RCC 7860 (cell line): ENCODE results near the gene KDM5C.
"Not testable (repeated sequence)": the region's sequence is repeated elsewhere in the genome, so short reads cannot be mapped to it uniquely, and the experiment has no call there.

Experiments
- DNase-seq: peaks from one replicate; pipeline ENCODE4 v3.0.0-alpha.2; 2015; ENCODE audit warnings: low spot score
- FAIRE-seq: peaks from 2 replicates; lab custom pipeline; 2012; peaks lifted over from hg19 to GRCh38; lab: Jason Lieb, UNC

Gene KDM5C

DNA sequence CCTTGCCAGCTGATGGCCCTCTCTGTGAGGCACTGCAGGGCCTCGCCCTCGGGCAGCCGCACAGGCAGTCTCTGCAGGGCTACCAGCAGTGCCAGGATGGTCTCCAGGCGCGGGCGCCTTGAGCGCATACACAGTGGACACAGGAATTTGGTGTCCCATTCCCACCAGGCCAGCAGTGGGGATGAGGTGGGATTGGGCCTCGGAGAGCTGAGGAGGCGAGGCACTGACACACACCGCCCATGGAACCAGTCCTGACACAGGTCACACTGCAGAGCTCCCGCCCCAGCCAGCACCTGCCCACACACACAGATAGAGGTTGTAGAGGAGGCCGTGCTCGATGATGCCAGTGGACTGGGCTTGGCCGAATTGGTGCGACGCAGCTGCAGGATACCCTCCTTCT lies 30.7 kb downstream of the KDM5C start:
- no peak for DNase-seq
- no peak for FAIRE-seq

DNA sequence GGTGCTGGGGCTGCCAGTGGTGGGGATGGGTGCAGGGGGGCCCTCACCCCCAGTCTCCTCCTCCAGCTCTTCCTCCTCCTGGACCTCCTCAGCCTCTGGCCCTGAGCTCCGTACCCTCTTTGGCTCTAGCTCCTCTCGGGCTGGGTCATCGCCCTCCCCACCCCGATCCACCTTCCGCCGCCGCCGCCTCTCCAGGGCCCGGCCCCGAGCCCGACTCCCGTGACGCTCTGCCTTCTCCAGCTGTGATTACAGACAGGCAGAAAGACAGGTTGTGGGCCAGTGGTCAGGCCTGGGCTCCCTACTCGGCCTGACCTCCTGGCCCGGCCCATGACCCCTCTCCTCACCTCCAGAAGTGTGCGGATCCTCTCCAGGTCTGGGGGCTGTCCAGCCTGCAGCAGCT lies 31.9 kb downstream of the KDM5C start:
- DNase-seq (no peak), FAIRE-seq (no peak)

DNA sequence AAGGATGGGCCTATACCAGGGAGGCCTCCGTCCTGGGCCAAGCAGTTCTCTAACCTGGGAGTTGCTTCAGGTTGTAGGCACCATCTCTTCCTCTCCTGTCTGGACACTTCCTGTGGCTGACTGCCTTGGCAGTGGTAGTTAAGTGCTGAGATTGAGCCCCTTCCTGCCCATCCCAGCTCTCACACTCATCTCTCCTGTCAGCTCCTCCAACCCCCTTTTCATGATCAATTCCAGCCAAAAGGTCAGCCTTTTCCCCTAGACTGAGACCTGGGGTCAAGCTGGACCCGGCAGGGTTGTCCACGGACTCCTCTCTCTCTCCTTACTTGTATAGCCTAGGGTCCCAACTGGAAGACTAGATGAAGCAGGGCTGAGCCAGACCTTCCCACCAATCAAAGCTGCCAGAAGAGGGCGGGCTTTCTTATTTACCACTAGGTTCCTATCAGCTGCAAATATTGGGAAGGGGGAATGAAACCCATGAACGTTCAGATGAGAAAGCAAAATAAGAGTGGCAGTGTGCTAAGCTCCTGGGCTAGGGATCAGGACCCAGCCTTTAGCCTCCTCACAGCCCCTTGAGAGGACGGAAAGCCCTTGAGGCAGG lies 34.5 kb downstream of the KDM5C start:
- DNase-seq, result no peak
- FAIRE-seq, result no peak

DNA sequence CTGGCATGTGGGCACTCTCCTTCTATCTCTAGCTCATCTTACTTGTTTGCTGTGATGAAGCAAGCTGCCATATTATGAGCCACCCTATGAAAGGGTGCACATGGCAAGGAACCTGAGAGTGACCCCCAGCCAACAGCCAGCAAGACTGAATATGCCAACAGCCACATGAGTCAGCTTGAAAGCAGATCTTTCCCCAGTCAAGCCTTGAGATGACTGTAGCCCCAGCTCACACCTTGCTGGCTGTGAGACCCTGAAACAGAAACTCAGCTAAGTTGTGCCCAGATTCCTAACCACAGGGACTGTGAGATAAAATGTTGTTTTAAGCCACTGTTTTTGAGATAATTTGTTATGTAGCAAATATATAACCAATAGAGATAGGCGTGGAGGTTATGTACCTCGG lies 36.2 kb downstream of the KDM5C start:
- no peak for DNase-seq
- FAIRE-seq, result no peak

DNA sequence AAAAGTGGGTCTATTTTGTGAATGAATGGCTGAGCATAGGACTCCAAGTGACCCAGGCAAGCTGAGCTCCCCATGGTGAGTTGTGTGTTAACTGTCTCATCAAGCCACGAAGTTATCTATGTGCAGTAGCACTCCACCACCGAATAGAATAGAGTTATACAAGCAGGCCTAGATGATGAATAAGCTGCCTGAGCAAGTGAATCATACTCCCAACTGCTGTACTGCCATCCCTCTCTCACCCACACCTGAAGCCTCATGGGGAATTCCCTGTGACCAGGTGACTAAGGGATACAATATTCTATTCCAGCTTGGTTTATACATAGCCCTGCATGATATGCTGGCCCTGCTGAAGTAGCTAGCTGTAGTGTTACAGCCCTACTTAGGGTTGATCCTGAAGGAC lies 38.7 kb downstream of the KDM5C start:
- peak; percentile 73 for DNase-seq
- FAIRE-seq, result peak; percentile 20

DNA sequence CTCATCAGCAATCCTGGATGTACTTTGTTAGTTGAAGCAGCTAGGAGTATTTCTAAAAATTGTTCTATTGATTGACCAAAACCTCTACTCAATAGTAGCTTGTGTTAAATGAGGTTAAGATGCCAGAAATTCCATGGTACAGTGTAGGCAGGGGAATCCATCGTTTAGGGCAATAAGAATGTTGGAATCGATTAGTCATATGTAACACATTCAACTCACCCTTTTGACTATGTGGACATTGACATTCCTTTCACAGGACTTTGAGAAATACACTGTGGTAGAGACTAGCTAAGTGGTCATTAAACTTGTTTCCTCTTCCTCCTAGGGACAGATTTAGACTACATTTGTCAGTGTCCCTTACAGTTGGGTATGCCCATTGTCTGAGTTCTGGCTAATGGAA lies 40.2 kb downstream of the KDM5C start:
- FAIRE-seq (no peak), DNase-seq (peak; percentile 51)

DNA sequence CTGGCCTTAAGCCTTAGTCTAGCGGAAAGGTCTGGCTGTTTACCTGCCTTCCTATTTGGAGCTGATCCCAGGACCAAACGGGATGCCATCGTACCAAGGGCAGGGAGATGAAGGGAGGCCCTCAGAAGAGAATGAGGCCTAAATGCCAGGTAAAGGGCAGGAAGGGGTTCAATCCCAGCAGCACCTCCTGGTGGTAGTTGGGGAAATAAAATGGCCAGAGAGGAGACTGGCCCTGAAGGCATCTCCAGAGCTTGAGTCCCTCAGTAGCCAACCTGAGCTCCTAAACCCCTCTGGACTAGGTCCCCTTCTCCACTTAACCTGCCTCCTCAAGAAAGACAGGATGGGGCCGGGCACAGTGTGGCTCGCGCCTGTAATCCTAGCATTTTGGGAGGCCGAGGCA lies 53.7 kb downstream of the KDM5C start:
- DNase-seq, result no peak
- no peak for FAIRE-seq

DNA sequence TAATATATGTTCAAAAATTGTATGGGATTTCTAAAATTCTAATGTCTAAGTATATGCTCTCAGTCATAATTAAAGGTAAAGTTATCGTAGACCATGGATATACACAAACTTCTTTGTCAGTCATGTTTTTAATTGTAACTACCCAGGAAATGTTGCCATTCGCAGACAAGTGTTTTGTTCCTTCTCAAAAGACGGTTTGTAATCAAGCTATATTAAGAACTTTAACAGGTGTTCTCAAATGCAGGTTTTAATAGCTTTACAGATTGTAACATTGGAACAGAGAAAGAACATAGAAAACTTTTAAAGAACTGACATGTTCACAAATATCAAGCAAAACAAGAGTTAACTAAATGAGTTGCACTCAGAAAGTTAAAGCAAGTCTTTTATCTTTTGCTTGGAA lies 58.9 kb downstream of the KDM5C start:
- FAIRE-seq, result no peak
- no peak for DNase-seq

DNA sequence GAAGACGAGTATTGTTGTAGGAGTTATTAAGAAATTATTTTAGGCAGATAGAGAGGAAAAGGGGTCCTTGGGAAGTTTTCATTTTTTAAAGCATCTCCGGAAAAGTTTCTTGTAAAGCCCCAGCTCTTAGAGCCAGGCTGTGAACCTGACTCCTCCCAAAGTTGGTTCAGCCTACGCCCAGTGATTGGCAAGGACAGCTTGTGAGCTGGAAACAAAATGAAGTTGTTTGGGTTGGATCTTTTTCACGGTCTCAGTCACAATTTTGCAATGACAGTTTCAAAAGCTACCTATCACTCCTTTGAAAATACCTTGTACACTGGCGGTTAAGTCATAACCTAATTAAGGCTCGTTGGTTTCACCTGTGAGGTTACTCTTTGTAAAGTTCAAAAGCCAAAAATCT lies 60.4 kb downstream of the KDM5C start:
- not testable (repeated sequence) for FAIRE-seq, DNase-seq

DNA sequence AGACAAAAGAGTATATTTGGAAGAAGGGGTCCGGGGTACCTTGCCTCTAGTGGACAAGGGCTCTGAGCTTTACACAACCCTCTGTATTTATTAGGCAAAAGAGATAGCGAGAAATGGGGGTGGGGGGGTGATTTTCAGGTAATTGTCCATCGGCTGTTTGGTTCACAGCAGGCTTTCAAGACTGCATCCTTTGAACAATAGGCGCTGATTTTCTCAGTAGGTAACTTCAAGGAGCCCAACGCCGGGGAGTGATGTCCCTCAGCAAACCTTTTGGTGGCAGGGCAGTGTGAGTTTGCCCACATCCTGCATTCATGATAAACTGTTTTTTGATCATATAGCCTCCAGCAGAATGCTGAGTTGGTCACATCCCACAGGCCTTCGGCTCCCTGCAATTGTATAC lies 61.6 kb downstream of the KDM5C start:
- DNase-seq (no peak), FAIRE-seq (no peak)

DNA sequence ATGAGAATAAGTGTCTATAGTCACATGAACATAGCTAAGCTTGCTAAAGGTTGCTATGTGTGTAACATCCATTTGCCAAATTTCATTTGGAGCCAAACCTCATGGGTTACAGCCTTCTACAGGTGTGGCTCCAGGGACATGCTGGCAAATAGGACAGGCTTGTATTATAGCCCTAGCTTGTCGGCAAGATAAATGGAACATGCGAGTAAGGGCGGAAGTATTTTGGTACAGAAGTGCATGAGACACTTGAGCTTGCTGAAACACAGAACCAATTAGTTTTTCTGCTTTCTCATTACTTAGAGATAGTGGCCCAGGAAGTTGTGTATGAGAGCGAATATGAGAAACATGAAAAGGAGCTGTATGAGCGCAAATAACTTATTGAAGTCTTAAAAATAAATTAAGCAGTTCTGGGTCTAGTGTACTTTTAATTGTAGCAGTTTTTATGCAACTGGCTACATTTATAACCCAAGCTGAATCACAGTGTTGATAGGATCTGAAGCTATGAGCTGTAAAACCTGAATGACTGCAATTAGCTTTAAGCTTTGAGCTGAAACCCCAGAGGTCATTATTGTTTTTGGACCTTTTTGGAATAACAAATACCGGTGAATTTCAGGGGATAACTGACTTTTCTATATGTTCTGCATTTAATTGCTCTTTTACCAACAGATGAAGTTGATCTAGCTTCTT lies 64.6 kb downstream of the KDM5C start:
- FAIRE-seq, result no peak
- no peak for DNase-seq

DNA sequence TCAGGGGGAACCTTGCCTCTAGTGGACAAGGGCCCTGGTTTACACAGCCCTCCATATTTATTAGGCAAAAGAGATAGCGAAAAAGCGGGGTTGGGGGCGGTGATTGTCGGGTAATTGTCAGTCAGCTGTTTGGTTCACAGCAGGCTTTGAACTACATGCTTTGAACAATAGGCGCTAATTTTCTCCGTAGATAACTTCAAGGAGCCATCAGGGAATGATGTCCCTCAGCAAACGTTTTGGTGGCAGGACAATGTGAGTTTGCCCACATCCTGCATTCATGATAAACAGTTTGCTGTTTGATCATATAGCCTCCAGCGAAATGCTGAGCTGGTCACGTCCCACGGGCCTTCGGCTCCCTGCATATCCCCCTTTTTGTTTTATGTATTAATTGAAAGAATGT lies 65.8 kb downstream of the KDM5C start:
- DNase-seq, result no peak
- no peak for FAIRE-seq

DNA sequence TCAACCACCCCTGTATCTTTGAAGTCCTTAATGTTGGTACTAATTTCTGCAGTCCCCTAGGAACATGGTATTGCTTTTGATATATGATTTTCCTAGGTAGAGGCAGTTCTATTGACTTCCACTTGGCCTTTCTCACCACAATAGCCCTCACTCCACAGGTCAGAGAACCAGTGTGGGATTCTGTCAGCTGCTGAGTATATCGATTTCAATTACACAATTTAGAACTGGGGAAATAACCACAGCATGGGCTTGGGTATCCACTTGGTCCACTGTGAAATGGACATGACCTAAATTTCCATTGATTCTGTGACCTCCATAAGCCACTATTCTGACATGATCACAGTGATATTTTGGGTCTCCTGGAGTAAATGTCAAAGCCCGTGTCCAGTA lies 68.8 kb downstream of the KDM5C start:
- FAIRE-seq, result no peak
- DNase-seq, result no peak

DNA sequence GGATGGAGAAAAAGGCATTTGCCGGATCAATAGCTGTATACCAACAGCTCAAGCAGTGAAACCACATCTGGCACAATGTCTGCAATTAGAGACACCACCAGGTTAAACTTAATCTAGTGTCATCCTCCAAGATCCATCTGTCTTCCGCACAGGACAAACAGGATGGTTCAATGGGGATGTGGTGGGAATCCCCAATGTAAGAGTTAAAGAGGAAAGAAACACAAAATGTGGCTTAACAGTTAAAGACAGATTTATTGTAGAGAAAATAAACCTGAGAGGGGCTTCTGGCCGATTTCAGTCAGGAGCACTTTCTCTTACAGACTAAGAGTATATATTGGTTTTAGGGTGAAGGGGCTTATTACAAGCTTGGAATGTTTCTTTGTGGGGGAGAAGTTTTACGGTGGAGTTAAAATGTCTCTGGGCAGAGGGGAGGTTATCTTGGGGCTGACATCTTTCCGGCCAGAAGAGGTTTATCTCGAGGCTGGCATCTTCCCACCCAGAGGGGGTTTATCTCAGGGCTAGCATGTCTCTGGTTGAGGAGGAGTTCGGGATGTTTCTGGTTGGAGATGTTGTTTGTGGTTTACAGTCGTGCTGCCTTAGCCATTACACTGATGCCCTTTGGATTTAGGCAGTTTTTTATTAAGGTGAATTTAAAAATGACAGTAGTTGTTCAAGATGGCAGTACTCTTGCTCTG lies 69.3 kb downstream of the KDM5C start:
- no peak for DNase-seq
- no peak for FAIRE-seq

DNA sequence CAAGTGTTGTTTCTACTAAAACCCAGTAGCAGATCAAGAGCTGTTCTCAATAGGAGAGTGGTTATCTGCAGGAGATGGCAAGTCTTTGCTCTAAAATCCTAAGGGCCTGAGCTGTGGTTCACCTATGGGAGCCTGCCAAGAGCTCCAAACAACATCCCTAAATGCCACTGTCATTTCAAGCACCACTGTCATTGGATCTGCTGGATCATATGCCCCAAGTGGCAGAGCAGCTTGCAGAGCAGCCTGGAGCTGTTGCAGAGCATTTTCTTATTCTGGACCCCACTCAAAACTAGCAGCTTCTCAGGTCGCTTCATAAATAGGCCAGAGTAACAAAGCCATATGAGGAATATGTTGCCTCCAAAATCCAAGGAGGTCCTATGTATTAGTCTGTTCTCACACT lies 71.4 kb downstream of the KDM5C start:
- FAIRE-seq (no peak), DNase-seq (no peak)
